ENCODE measurements around the gene SYN1.

Gene SYN1

GRCh38 chrX:47572773-47573340 lies 46.8 kb downstream of the SYN1 start:
- no peak for DNase-seq (ENCODE audit: low spot score)

- no peak for DNase-seq (ENCODE audit: low spot score)
These were observed 47.8 kb downstream of the SYN1 start for GRCh38 chrX:47571896-47572295.

GRCh38 chrX:47571215-47571614 lies 48.4 kb downstream of the SYN1 start:
- no peak for DNase-seq (ENCODE audit: low spot score)

GRCh38 chrX:47570794-47571193 lies 48.9 kb downstream of the SYN1 start:
- DNase-seq (ENCODE audit: low spot score), result no peak

- peak; percentile 41 for DNase-seq (ENCODE audit: low spot score)
These were observed 50.9 kb downstream of the SYN1 start for GRCh38 chrX:47568656-47569295.

GRCh38 chrX:47566841-47567240 lies 52.8 kb downstream of the SYN1 start:
- no peak for DNase-seq (ENCODE audit: low spot score)

- DNase-seq (ENCODE audit: low spot score), result no peak
These were observed 55.1 kb downstream of the SYN1 start for GRCh38 chrX:47564438-47565085.

GRCh38 chrX:47563801-47564315 lies 55.8 kb downstream of the SYN1 start:
- no peak for DNase-seq (ENCODE audit: low spot score)

- no peak for DNase-seq (ENCODE audit: low spot score)
These were observed 56.9 kb downstream of the SYN1 start for GRCh38 chrX:47562615-47563243.

GRCh38 chrX:47561659-47562151 lies 58.0 kb downstream of the SYN1 start:
- DNase-seq (ENCODE audit: low spot score), result no peak

- peak; percentile 80 for DNase-seq (ENCODE audit: low spot score)
These were observed 58.6 kb downstream of the SYN1 start, which contains the start of gene ARAF for GRCh38 chrX:47560934-47561658. TSS of gene ARAF (plus strand) at chrX:47561205. CDS start at chrX:47562968, 1,763 bp downstream.

- no peak for DNase-seq (ENCODE audit: low spot score)
These were observed 59.3 kb downstream of the SYN1 start for GRCh38 chrX:47560179-47560933.

GRCh38 chrX:47558436-47558835 lies 61.2 kb downstream of the SYN1 start:
- DNase-seq (ENCODE audit: low spot score), result no peak

GRCh38 chrX:47556045-47556623 lies 63.5 kb downstream of the SYN1 start:
- DNase-seq (ENCODE audit: low spot score), result peak; percentile 78

- DNase-seq (ENCODE audit: low spot score), result no peak
These were observed 76.2 kb downstream of the SYN1 start for GRCh38 chrX:47543496-47543895.

GRCh38 chrX:47540754-47541538 lies 78.7 kb downstream of the SYN1 start:
- peak; percentile 91 for DNase-seq (ENCODE audit: low spot score)

GRCh38 chrX:47539860-47540259 lies 79.8 kb downstream of the SYN1 start:
- no peak for DNase-seq (ENCODE audit: low spot score)

GRCh38 chrX:47530049-47530448 lies 89.6 kb downstream of the SYN1 start:
- no peak for DNase-seq (ENCODE audit: low spot score)

- no peak for DNase-seq (ENCODE audit: low spot score)
These were observed 90.1 kb downstream of the SYN1 start for GRCh38 chrX:47529548-47529947.

GRCh38 chrX:47523713-47524166 lies 95.9 kb downstream of the SYN1 start:
- DNase-seq (ENCODE audit: low spot score), result peak; percentile 25
